GM23338 (cell line): ENCODE data around the gene NPAS3. TPM values are rescaled to one million over a fixed set of nuclear protein-coding genes. Genes with fewer than 3 reads are reported as not detected.

Experiments
- ATAC-seq: fragments of 200-7000 bp; cut with Tn5 transposase; 3 replicates; pipeline ENCODE4 v1.9.1; 2020
- DNase-seq: peaks from one replicate; pipeline ENCODE4 v3.0.0-alpha.2; 2015; ENCODE audit warnings: low spot score
- H2AFZ ChIP-seq: fragments of 200-600 bp; sonication (generic); 2 replicates; pipeline ENCODE4 v1.8.0; 2016; ENCODE audit warnings: antibody characterized with exemption, mild to moderate bottlenecking, moderate library complexity
- H3F3A ChIP-seq: fragments of 200-600 bp; sonication (generic); replicated peaks from 2 replicates; pipeline ENCODE4 v1.8.0; 2017; ENCODE audit warnings: antibody characterized with exemption, mixed run types, low read depth
- H3K27ac ChIP-seq: fragments of 200-600 bp; sonication (generic); 2 replicates; pipeline ENCODE4 v1.6.1; 2016; ENCODE audit warnings: low read depth
- H3K27me3 ChIP-seq: fragments of 200-600 bp; sonication (generic); 2 replicates; pipeline ENCODE4 v1.8.0; 2016; ENCODE audit warnings: mild to moderate bottlenecking, mixed run types, moderate library complexity; ENCODE audit not compliant: insufficient read depth
- H3K36me3 ChIP-seq: fragments of 200-600 bp; sonication (generic); 2 replicates; pipeline ENCODE4 v1.8.0; 2016; ENCODE audit warnings: mild to moderate bottlenecking; ENCODE audit not compliant: insufficient read depth
- H3K4me1 ChIP-seq: fragments of 200-600 bp; sonication (generic); 2 replicates; pipeline ENCODE4 v1.8.0; 2016; ENCODE audit warnings: mild to moderate bottlenecking, moderate library complexity; ENCODE audit not compliant: insufficient read depth
- H3K4me2 ChIP-seq: fragments of 200-600 bp; sonication (generic); 2 replicates; pipeline ENCODE4 v1.7.1; 2017; ENCODE audit warnings: mixed run types
- H3K4me3 ChIP-seq: fragments of 200-600 bp; sonication (generic); 2 replicates; pipeline ENCODE4 v1.6.1; 2016; ENCODE audit warnings: mixed run types
- H3K79me2 ChIP-seq: fragments of 200-600 bp; sonication (generic); replicated peaks from 2 replicates; pipeline ENCODE4 v1.8.0; 2017; ENCODE audit warnings: mild to moderate bottlenecking; ENCODE audit not compliant: insufficient read depth
- H3K9me2 ChIP-seq: fragments of 200-600 bp; sonication (generic); 2 replicates; pipeline ENCODE4 v1.8.0; 2017; ENCODE audit not compliant: insufficient read depth
- H4K20me1 ChIP-seq: fragments of 200-600 bp; sonication (generic); replicated peaks from 2 replicates; pipeline ENCODE4 v1.8.0; 2017; ENCODE audit warnings: mild to moderate bottlenecking; ENCODE audit not compliant: insufficient read depth
- H3K27ac Mint-ChIP-seq: 2 replicates; pipeline ENCODE4 v1.8.0; 2020; ENCODE audit warnings: inconsistent platforms, mild to moderate bottlenecking, moderate library complexity, mixed read lengths
- H3K27me3 Mint-ChIP-seq: 3 replicates; pipeline ENCODE4 v1.8.0; 2022; ENCODE audit warnings: low read depth, mild to moderate bottlenecking, moderate library complexity, mixed read lengths, inconsistent platforms; ENCODE audit not compliant: insufficient read depth, poor library complexity
- H3K36me3 Mint-ChIP-seq: 3 replicates; pipeline ENCODE4 v1.8.0; 2021; ENCODE audit warnings: low read depth, mild to moderate bottlenecking, inconsistent platforms, moderate library complexity, mixed read lengths
- H3K4me1 Mint-ChIP-seq: 3 replicates; pipeline ENCODE4 v1.8.0; 2020; ENCODE audit warnings: mild to moderate bottlenecking, inconsistent platforms, mixed read lengths
- H3K4me3 Mint-ChIP-seq: 3 replicates; pipeline ENCODE4 v1.8.0; 2021; ENCODE audit warnings: moderate library complexity, mild to moderate bottlenecking, inconsistent platforms, mixed read lengths
- H3K9me3 Mint-ChIP-seq: 3 replicates; pipeline ENCODE4 v1.8.0; 2020; ENCODE audit warnings: moderate library complexity, mild to moderate bottlenecking, inconsistent platforms, mixed read lengths
- CREB1 ChIP-seq: fragments of 250-450 bp; sonication (Bioruptor Pico); IDR thresholded peaks from 2 replicates; pipeline ENCODE4 v1.5.0; 2020; ENCODE audit warnings: low read depth, mild to moderate bottlenecking, moderate library complexity
- EZH2 ChIP-seq: fragments of 200-600 bp; sonication (generic); IDR thresholded peaks from one replicate; pipeline ENCODE4 v1.8.0; 2017; ENCODE audit warnings: antibody characterized with exemption, mild to moderate bottlenecking, low read depth; ENCODE audit not compliant: unreplicated experiment
- EZH2phosphoT487 ChIP-seq: fragments of 200-600 bp; sonication (generic); IDR thresholded peaks from one replicate; pipeline ENCODE4 v1.8.1; 2018; ENCODE audit warnings: antibody characterized with exemption; ENCODE audit not compliant: unreplicated experiment
- JUNB ChIP-seq: IDR thresholded peaks from one replicate; pipeline ENCODE4 v1.6.1; 2016; ENCODE audit warnings: antibody characterized with exemption; ENCODE audit not compliant: unreplicated experiment
- NANOG ChIP-seq: IDR thresholded peaks from 2 replicates; pipeline ENCODE4 v1.6.1; 2016; ENCODE audit warnings: antibody characterized with exemption, borderline replicate concordance
- POLR2AphosphoS5 ChIP-seq: IDR thresholded peaks from 2 replicates; pipeline ENCODE4 v1.6.1; 2016; ENCODE audit warnings: antibody characterized with exemption, low read depth
- STAT1 ChIP-seq: IDR thresholded peaks from one replicate; pipeline ENCODE4 v1.6.1; 2016; ENCODE audit warnings: antibody characterized with exemption; ENCODE audit not compliant: unreplicated experiment
- ZNF114 ChIP-seq: fragments of 250-450 bp; sonication (Bioruptor Pico); IDR thresholded peaks from 2 replicates; pipeline ENCODE4 v1.5.0; 2020; ENCODE audit warnings: mild to moderate bottlenecking, moderate library complexity
- ZNF331 ChIP-seq: fragments of 250-450 bp; sonication (Bioruptor Pico); IDR thresholded peaks from 2 replicates; pipeline ENCODE4 v1.5.0; 2020; ENCODE audit warnings: low read depth, mild to moderate bottlenecking, moderate library complexity
- polyA plus RNA-seq: library from polyadenylated mRNA; unstranded; fragments of >200 nt; fragmentation: Nextera tagmentation; extraction: Ambion mirVana; gene quantifications from 2 replicates; pipeline ENCODE4 v1.2.1, GENCODE V29; 2016
- total RNA-seq: library from RNA; depleted of rRNA; stranded (reverse); fragments of >200 nt; shearing (Covaris generic); gene quantifications from 2 replicates; pipeline ENCODE4 v1.2.3, GENCODE V29; 2014
- TF ChIP-seq, protein P1 (sequence below): IDR thresholded peaks from 2 replicates; pipeline ENCODE4 v1.6.1; 2016; ENCODE audit warnings: antibody characterized with exemption
- TF ChIP-seq, protein P2 (sequence below): IDR thresholded peaks from one replicate; pipeline ENCODE4 v1.6.1; 2018; ENCODE audit warnings: antibody characterized with exemption; ENCODE audit not compliant: unreplicated experiment
- TF ChIP-seq, protein P3 (sequence below), 2 experiments: fragments of 200-600 bp in 1 of 2; sonication (generic) in 1 of 2; conservative IDR thresholded peaks; 2 replicates each; pipeline versions ENCODE4 v1.5.1 to v1.6.1; 2016 to 2017; ENCODE audit warnings: antibody characterized with exemption in 2 of 2, low read depth in 2 of 2, mild to moderate bottlenecking in 2 of 2, moderate library complexity in 1 of 2
- TF ChIP-seq, protein P4 (sequence below): fragments of 250-450 bp; sonication (Bioruptor Pico); IDR thresholded peaks from 2 replicates; pipeline ENCODE4 v1.5.0; 2020; ENCODE audit warnings: mild to moderate bottlenecking, moderate library complexity

The NPAS3 gene
- total and polyA plus RNA-seq, 2 experiments from 2014 or later: 0.17 to 0.19 TPM

DNA sequence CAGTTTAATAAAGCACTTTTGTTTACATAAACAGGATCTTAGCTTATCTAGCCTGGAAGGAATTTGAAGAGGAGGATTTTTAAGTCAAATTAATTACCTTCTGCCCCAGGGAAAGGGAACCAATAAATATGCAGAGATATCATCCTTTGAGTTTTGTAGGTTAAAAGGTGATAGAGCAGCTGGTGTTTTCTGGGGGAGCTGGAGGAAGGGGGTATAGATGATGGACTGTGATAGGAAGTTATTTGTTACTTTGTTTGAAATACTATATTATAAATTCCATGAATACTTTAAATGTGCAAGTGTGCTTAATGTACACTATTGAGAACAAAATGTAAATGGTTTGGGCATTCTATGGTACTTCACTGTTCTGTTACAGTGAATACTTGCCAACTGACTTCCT, 55.2 kb downstream of the NPAS3 start:
- H3K27me3 Mint-ChIP-seq: peaks cover 3% of the 10 kb centered on the region
- H3K79me2 ChIP-seq: no peaks in the 10 kb centered on the region
- H3K36me3 Mint-ChIP-seq: peaks cover 22% of the 10 kb centered on the region
- H3K4me1 ChIP-seq: no peaks in the 10 kb centered on the region
- H3K4me1 Mint-ChIP-seq: peaks cover 5% of the 10 kb centered on the region
- no peak overlapping the region for H3K4me3 Mint-ChIP-seq
- no peaks in the 10 kb centered on the region for H3K9me2 ChIP-seq
- no peaks in the 10 kb centered on the region for H4K20me1 ChIP-seq
- ATAC-seq (no peak), DNase-seq (no peak)
- H3K9me3 Mint-ChIP-seq: peaks cover 28% of the 10 kb centered on the region
- no peaks in the 10 kb centered on the region for H3K36me3 ChIP-seq
- TF ChIP-seq, protein P1, sequence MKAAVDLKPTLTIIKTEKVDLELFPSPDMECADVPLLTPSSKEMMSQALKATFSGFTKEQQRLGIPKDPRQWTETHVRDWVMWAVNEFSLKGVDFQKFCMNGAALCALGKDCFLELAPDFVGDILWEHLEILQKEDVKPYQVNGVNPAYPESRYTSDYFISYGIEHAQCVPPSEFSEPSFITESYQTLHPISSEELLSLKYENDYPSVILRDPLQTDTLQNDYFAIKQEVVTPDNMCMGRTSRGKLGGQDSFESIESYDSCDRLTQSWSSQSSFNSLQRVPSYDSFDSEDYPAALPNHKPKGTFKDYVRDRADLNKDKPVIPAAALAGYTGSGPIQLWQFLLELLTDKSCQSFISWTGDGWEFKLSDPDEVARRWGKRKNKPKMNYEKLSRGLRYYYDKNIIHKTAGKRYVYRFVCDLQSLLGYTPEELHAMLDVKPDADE: no peak
- TF ChIP-seq STAT1 (no peak), ZNF114 (CRISPR knock-in tag) (no peak), POLR2AphosphoS5 (no peak), EZH2 (no peak), CREB1 (CRISPR knock-in tag) (no peak), EZH2phosphoT487 (no peak), NANOG (no peak), ZNF331 (no peak), JUNB (no peak)
- TF ChIP-seq, protein P2, sequence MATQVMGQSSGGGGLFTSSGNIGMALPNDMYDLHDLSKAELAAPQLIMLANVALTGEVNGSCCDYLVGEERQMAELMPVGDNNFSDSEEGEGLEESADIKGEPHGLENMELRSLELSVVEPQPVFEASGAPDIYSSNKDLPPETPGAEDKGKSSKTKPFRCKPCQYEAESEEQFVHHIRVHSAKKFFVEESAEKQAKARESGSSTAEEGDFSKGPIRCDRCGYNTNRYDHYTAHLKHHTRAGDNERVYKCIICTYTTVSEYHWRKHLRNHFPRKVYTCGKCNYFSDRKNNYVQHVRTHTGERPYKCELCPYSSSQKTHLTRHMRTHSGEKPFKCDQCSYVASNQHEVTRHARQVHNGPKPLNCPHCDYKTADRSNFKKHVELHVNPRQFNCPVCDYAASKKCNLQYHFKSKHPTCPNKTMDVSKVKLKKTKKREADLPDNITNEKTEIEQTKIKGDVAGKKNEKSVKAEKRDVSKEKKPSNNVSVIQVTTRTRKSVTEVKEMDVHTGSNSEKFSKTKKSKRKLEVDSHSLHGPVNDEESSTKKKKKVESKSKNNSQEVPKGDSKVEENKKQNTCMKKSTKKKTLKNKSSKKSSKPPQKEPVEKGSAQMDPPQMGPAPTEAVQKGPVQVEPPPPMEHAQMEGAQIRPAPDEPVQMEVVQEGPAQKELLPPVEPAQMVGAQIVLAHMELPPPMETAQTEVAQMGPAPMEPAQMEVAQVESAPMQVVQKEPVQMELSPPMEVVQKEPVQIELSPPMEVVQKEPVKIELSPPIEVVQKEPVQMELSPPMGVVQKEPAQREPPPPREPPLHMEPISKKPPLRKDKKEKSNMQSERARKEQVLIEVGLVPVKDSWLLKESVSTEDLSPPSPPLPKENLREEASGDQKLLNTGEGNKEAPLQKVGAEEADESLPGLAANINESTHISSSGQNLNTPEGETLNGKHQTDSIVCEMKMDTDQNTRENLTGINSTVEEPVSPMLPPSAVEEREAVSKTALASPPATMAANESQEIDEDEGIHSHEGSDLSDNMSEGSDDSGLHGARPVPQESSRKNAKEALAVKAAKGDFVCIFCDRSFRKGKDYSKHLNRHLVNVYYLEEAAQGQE: no peak
- TF ChIP-seq, protein P3, sequence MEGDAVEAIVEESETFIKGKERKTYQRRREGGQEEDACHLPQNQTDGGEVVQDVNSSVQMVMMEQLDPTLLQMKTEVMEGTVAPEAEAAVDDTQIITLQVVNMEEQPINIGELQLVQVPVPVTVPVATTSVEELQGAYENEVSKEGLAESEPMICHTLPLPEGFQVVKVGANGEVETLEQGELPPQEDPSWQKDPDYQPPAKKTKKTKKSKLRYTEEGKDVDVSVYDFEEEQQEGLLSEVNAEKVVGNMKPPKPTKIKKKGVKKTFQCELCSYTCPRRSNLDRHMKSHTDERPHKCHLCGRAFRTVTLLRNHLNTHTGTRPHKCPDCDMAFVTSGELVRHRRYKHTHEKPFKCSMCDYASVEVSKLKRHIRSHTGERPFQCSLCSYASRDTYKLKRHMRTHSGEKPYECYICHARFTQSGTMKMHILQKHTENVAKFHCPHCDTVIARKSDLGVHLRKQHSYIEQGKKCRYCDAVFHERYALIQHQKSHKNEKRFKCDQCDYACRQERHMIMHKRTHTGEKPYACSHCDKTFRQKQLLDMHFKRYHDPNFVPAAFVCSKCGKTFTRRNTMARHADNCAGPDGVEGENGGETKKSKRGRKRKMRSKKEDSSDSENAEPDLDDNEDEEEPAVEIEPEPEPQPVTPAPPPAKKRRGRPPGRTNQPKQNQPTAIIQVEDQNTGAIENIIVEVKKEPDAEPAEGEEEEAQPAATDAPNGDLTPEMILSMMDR (conservative IDR thresholded peaks at IDR 0.05; ENCODE audit: low read depth in 2 of 2): no peak
- TF ChIP-seq, protein P4, sequence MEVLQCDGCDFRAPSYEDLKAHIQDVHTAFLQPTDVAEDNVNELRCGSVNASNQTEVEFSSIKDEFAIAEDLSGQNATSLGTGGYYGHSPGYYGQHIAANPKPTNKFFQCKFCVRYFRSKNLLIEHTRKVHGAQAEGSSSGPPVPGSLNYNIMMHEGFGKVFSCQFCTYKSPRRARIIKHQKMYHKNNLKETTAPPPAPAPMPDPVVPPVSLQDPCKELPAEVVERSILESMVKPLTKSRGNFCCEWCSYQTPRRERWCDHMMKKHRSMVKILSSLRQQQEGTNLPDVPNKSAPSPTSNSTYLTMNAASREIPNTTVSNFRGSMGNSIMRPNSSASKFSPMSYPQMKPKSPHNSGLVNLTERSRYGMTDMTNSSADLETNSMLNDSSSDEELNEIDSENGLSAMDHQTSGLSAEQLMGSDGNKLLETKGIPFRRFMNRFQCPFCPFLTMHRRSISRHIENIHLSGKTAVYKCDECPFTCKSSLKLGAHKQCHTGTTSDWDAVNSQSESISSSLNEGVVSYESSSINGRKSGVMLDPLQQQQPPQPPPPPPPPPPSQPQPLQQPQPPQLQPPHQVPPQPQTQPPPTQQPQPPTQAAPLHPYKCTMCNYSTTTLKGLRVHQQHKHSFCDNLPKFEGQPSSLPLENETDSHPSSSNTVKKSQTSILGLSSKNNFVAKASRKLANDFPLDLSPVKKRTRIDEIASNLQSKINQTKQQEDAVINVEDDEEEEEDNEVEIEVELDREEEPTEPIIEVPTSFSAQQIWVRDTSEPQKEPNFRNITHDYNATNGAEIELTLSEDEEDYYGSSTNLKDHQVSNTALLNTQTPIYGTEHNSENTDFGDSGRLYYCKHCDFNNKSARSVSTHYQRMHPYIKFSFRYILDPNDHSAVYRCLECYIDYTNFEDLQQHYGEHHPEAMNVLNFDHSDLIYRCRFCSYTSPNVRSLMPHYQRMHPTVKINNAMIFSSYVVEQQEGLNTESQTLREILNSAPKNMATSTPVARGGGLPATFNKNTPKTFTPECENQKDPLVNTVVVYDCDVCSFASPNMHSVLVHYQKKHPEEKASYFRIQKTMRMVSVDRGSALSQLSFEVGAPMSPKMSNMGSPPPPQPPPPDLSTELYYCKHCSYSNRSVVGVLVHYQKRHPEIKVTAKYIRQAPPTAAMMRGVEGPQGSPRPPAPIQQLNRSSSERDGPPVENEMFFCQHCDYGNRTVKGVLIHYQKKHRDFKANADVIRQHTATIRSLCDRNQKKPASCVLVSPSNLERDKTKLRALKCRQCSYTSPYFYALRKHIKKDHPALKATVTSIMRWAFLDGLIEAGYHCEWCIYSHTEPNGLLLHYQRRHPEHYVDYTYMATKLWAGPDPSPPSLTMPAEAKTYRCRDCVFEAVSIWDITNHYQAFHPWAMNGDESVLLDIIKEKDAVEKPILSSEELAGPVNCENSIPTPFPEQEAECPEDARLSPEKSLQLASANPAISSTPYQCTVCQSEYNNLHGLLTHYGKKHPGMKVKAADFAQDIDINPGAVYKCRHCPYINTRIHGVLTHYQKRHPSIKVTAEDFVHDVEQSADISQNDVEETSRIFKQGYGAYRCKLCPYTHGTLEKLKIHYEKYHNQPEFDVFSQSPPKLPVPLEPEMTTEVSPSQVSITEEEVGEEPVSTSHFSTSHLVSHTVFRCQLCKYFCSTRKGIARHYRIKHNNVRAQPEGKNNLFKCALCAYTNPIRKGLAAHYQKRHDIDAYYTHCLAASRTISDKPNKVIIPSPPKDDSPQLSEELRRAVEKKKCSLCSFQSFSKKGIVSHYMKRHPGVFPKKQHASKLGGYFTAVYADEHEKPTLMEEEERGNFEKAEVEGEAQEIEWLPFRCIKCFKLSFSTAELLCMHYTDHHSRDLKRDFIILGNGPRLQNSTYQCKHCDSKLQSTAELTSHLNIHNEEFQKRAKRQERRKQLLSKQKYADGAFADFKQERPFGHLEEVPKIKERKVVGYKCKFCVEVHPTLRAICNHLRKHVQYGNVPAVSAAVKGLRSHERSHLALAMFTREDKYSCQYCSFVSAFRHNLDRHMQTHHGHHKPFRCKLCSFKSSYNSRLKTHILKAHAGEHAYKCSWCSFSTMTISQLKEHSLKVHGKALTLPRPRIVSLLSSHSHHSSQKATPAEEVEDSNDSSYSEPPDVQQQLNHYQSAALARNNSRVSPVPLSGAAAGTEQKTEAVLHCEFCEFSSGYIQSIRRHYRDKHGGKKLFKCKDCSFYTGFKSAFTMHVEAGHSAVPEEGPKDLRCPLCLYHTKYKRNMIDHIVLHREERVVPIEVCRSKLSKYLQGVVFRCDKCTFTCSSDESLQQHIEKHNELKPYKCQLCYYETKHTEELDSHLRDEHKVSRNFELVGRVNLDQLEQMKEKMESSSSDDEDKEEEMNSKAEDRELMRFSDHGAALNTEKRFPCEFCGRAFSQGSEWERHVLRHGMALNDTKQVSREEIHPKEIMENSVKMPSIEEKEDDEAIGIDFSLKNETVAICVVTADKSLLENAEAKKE (CRISPR knock-in tag): no peak
- H3K4me3 ChIP-seq: no peak overlapping the region
- no peaks in the 10 kb centered on the region for H3F3A ChIP-seq
- H2AFZ ChIP-seq: no peak overlapping the region
- H3K27ac ChIP-seq: no peak overlapping the region
- H3K4me2 ChIP-seq: no peak overlapping the region
- no peak overlapping the region for H3K27ac Mint-ChIP-seq
- no peaks in the 10 kb centered on the region for H3K27me3 ChIP-seq
